IMR-90 (cell line): Measurements from ENCODE around the gene PRKCH.

Experiments used
- POLR2A ChIP-seq: IDR thresholded peaks from 2 replicates; pipeline ENCODE4 v1.6.1; 2012; ENCODE audit warnings: mild to moderate bottlenecking, low read depth, low read length
- TF ChIP-seq, protein P1 (sequence below): conservative IDR thresholded peaks from 2 replicates; pipeline ENCODE4 v1.5.1; 2012; ENCODE audit warnings: mild to moderate bottlenecking, low read depth, low read length, improper control_type of control experiment

DNA sequence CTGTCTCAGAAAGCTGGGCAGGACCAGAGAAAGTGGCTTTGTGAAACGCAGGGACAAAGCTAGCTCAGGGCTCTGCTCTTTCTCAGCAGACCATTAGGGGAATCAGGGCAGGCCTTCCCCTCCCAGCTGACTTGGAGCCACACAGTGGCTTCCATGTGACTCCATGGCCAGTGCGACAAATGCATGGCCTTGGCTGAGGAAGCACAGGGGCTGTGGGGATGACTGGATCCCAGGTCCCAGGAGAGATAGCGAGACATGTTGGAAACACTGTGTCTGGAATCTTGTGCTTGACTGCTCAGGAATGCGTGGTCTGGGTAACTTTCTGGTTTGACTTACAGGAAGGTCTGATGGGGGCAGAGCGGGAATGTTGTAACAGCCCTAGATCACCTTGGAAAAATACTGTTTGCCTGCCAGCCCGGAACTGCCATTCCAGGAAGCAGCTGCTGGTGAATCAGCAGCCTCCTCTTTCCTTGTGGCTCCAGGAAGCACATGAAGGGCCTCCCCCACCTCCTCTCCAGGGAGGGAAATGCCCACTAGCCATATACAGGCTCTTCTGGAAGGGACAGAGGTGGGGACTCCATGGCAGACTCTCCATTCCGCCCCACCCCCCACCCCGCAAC is 240.4 kb downstream of the PRKCH start:
- TF ChIP-seq, protein P1, sequence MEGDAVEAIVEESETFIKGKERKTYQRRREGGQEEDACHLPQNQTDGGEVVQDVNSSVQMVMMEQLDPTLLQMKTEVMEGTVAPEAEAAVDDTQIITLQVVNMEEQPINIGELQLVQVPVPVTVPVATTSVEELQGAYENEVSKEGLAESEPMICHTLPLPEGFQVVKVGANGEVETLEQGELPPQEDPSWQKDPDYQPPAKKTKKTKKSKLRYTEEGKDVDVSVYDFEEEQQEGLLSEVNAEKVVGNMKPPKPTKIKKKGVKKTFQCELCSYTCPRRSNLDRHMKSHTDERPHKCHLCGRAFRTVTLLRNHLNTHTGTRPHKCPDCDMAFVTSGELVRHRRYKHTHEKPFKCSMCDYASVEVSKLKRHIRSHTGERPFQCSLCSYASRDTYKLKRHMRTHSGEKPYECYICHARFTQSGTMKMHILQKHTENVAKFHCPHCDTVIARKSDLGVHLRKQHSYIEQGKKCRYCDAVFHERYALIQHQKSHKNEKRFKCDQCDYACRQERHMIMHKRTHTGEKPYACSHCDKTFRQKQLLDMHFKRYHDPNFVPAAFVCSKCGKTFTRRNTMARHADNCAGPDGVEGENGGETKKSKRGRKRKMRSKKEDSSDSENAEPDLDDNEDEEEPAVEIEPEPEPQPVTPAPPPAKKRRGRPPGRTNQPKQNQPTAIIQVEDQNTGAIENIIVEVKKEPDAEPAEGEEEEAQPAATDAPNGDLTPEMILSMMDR: no peak
- peak; percentile 72; the same call in 1 of the 2 replicates for TF ChIP-seq POLR2A
